HEK293 (cell line): ENCODE results near the gene CDK2AP2.
A peak's percentile ranks its signal among the peaks of the same experiment; 100 is the strongest.

Experiments used
- BCL6B ChIP-seq: fragments of 450-650 bp; formaldehyde crosslinking; IDR thresholded peaks from 2 replicates; pipeline ENCODE4 v1.5.1; 2017; ENCODE audit warnings: missing biosample characterization, missing genetic modification characterization
- GLIS2 ChIP-seq: fragments of 450-650 bp; formaldehyde crosslinking; IDR thresholded peaks from 2 replicates; pipeline ENCODE4 v1.5.1; 2016; ENCODE audit warnings: missing biosample characterization, missing genetic modification characterization
- HIC1 ChIP-seq: fragments of 450-650 bp; formaldehyde crosslinking; IDR thresholded peaks from 2 replicates; pipeline ENCODE4 v1.5.1; 2016; ENCODE audit warnings: missing biosample characterization, missing genetic modification characterization
- KLF17 ChIP-seq: fragments of 450-650 bp; formaldehyde crosslinking; IDR thresholded peaks from 2 replicates; pipeline ENCODE4 v1.5.1; 2016; ENCODE audit warnings: missing biosample characterization, missing genetic modification characterization
- SETDB1 ChIP-seq: IDR thresholded peaks from one replicate; pipeline ENCODE4 v1.6.1; 2017; ENCODE audit warnings: mild to moderate bottlenecking, low read length, moderate library complexity, mixed read lengths; ENCODE audit not compliant: insufficient read length
- SP3 ChIP-seq: fragments of 450-650 bp; formaldehyde crosslinking; IDR thresholded peaks from 2 replicates; pipeline ENCODE4 v1.5.1; 2016; ENCODE audit warnings: missing biosample characterization, missing genetic modification characterization
- TRIM28 ChIP-seq: IDR thresholded peaks from 2 replicates; pipeline ENCODE4 v1.6.1; 2011; ENCODE audit warnings: low read length, control low read depth, borderline replicate concordance
- YY1 ChIP-seq: fragments of 450-650 bp; formaldehyde crosslinking; IDR thresholded peaks from 2 replicates; pipeline ENCODE4 v1.5.1; 2018; ENCODE audit warnings: missing biosample characterization, missing genetic modification characterization
- YY2 ChIP-seq: fragments of 450-650 bp; formaldehyde crosslinking; IDR thresholded peaks from 2 replicates; pipeline ENCODE4 v1.5.1; 2016; ENCODE audit warnings: missing biosample characterization, missing genetic modification characterization
- ZBTB10 ChIP-seq: fragments of 450-650 bp; formaldehyde crosslinking; IDR thresholded peaks from 2 replicates; pipeline ENCODE4 v1.5.1; 2016; ENCODE audit warnings: missing biosample characterization, missing genetic modification characterization
- ZBTB20 ChIP-seq: fragments of 450-650 bp; formaldehyde crosslinking; IDR thresholded peaks from 2 replicates; pipeline ENCODE4 v1.5.1; 2016; ENCODE audit warnings: missing biosample characterization, missing genetic modification characterization
- ZBTB7A ChIP-seq: fragments of 450-650 bp; formaldehyde crosslinking; IDR thresholded peaks from 2 replicates; pipeline ENCODE4 v1.5.1; 2016; ENCODE audit warnings: low read depth, missing biosample characterization, missing genetic modification characterization
- ZBTB8A ChIP-seq: fragments of 450-650 bp; formaldehyde crosslinking; IDR thresholded peaks from 2 replicates; pipeline ENCODE4 v1.5.1; 2016; ENCODE audit warnings: missing biosample characterization, missing genetic modification characterization
- ZEB2 ChIP-seq: fragments of 450-650 bp; formaldehyde crosslinking; IDR thresholded peaks from 2 replicates; pipeline ENCODE4 v1.5.1; 2016; ENCODE audit warnings: missing biosample characterization, missing genetic modification characterization
- ZFP69B ChIP-seq: fragments of 450-650 bp; formaldehyde crosslinking; IDR thresholded peaks from 2 replicates; pipeline ENCODE4 v1.5.1; 2016; ENCODE audit warnings: missing biosample characterization, missing genetic modification characterization
- ZNF121 ChIP-seq: fragments of 450-650 bp; formaldehyde crosslinking; IDR thresholded peaks from 2 replicates; pipeline ENCODE4 v1.5.1; 2016; ENCODE audit warnings: missing biosample characterization, missing genetic modification characterization
- ZNF146 ChIP-seq: fragments of 450-650 bp; formaldehyde crosslinking; IDR thresholded peaks from 2 replicates; pipeline ENCODE4 v1.5.1; 2016; ENCODE audit warnings: missing biosample characterization, missing genetic modification characterization
- ZNF148 ChIP-seq: fragments of 450-650 bp; formaldehyde crosslinking; IDR thresholded peaks from 2 replicates; pipeline ENCODE4 v1.5.0; 2017; ENCODE audit warnings: missing biosample characterization, missing genetic modification characterization, borderline replicate concordance
- ZNF18 ChIP-seq: fragments of 450-650 bp; formaldehyde crosslinking; IDR thresholded peaks from 2 replicates; pipeline ENCODE4 v1.5.1; 2016; ENCODE audit warnings: missing biosample characterization, missing genetic modification characterization
- ZNF184 ChIP-seq: fragments of 450-650 bp; IDR thresholded peaks from 2 replicates; pipeline ENCODE4 v1.5.1; 2018; ENCODE audit warnings: missing biosample characterization, mild to moderate bottlenecking, missing genetic modification characterization
- ZNF211 ChIP-seq: fragments of 450-650 bp; formaldehyde crosslinking; IDR thresholded peaks from 2 replicates; pipeline ENCODE4 v1.5.1; 2016; ENCODE audit warnings: low read depth, missing biosample characterization, missing genetic modification characterization
- ZNF324 ChIP-seq: fragments of 450-650 bp; formaldehyde crosslinking; IDR thresholded peaks from 2 replicates; pipeline ENCODE4 v1.5.1; 2016; ENCODE audit warnings: missing biosample characterization, missing genetic modification characterization
- ZNF529 ChIP-seq: fragments of 450-650 bp; formaldehyde crosslinking; IDR thresholded peaks from 2 replicates; pipeline ENCODE4 v1.5.1; 2017; ENCODE audit warnings: missing genetic modification characterization, missing biosample characterization; ENCODE audit not compliant: insufficient replicate concordance
- ZNF747 ChIP-seq: fragments of 450-650 bp; formaldehyde crosslinking; IDR thresholded peaks from 2 replicates; pipeline ENCODE4 v1.5.1; 2016; ENCODE audit warnings: missing biosample characterization, missing genetic modification characterization
- ZNF843 ChIP-seq: fragments of 450-650 bp; formaldehyde crosslinking; IDR thresholded peaks from 2 replicates; pipeline ENCODE4 v1.5.1; 2016; ENCODE audit warnings: missing biosample characterization, missing genetic modification characterization
- ZXDB ChIP-seq: fragments of 450-650 bp; formaldehyde crosslinking; IDR thresholded peaks from 2 replicates; pipeline ENCODE4 v1.5.1; 2016; ENCODE audit warnings: missing biosample characterization, missing genetic modification characterization

Gene CDK2AP2

GRCh38 chr11:67482827-67483798, 24.8 kb downstream of the CDK2AP2 start, which contains the start of gene AIP (continued):
- TF ChIP-seq HIC1: no peak
- TF ChIP-seq ZNF184 (tag by site-specific recombination): no peak
- peak; percentile 87 for TF ChIP-seq YY2 (tag by site-specific recombination)
- TF ChIP-seq ZFP69B (tag by site-specific recombination): peak; percentile 86
- TF ChIP-seq TRIM28: no peak
- no peak for TF ChIP-seq ZNF211 (tag by site-specific recombination)
- no peak for TF ChIP-seq ZNF18 (tag by site-specific recombination)
- peak; percentile 66 for TF ChIP-seq GLIS2 (tag by site-specific recombination)
- peak; percentile 34; the same call in 1 of the 2 replicates for TF ChIP-seq ZBTB8A (tag by site-specific recombination)
- TF ChIP-seq ZXDB (tag by site-specific recombination): peak; percentile 85
- TF ChIP-seq ZBTB10 (tag by site-specific recombination): 0 out of 2 replicates have a peak, but pooled peaks have one; percentile 17
- TF ChIP-seq ZEB2 (tag by site-specific recombination): peak; percentile 31; the same call in 1 of the 2 replicates
- peak; percentile 94 for TF ChIP-seq SP3 (tag by site-specific recombination)
- TF ChIP-seq BCL6B (tag by site-specific recombination): no peak
- no peak for TF ChIP-seq ZNF146 (tag by site-specific recombination)
- TF ChIP-seq ZNF529: no peak
- no peak for TF ChIP-seq ZNF148 (tag by site-specific recombination)
- 0 out of 2 replicates have a peak, but pooled peaks have one; percentile 33 for TF ChIP-seq ZNF324
- peak; percentile 94 for TF ChIP-seq YY1 (tag by site-specific recombination)
- TF ChIP-seq ZNF843 (tag by site-specific recombination): 0 out of 2 replicates have a peak, but pooled peaks have one; percentile 16
- no peak for TF ChIP-seq ZNF121 (tag by site-specific recombination)
- TF ChIP-seq ZBTB20 (tag by site-specific recombination): 0 out of 2 replicates have a peak, but pooled peaks have one; percentile 13
- no peak; the same call in 1 of the 2 replicates for TF ChIP-seq KLF17
- TF ChIP-seq ZBTB7A (tag by site-specific recombination): no peak
- TF ChIP-seq SETDB1: peak; percentile 91
- TF ChIP-seq ZNF747 (tag by site-specific recombination): no peak
